ENCODE data around the gene ZNF408.
"Not testable (repeated sequence)": the region's sequence is repeated elsewhere in the genome, so short reads cannot be mapped to it uniquely, and the experiment has no call there.

The ZNF408 gene

GRCh38 chr11:46698597-46698996 is 2.2 kb upstream of the ZNF408 start:
- DNase-seq: no peak

GRCh38 chr11:46701078-46701654 is 335 bp downstream of the ZNF408 start:
- no peak for DNase-seq

GRCh38 chr11:46705070-46705688 is 4.3 kb downstream of the ZNF408 start:
- no peak for DNase-seq

GRCh38 chr11:46706886-46707285 is 6.1 kb downstream of the ZNF408 start:
- DNase-seq: no peak

- DNase-seq: not testable (repeated sequence)
Measured at GRCh38 chr11:46709351-46709750, 8.5 kb downstream of the ZNF408 start.

GRCh38 chr11:46710821-46711269 is 10.0 kb downstream of the ZNF408 start:
- DNase-seq: peak; percentile 70

GRCh38 chr11:46711303-46711702 is 10.5 kb downstream of the ZNF408 start:
- DNase-seq: no peak

- DNase-seq: no peak
Measured at GRCh38 chr11:46712874-46713576, 12.2 kb downstream of the ZNF408 start.

GRCh38 chr11:46717825-46718154 is 17.0 kb downstream of the ZNF408 start:
- DNase-seq: not testable (repeated sequence)

GRCh38 chr11:46718155-46719019 is 17.6 kb downstream of the ZNF408 start:
- DNase-seq: no peak

- DNase-seq: no peak
Measured at GRCh38 chr11:46719048-46719542, 18.3 kb downstream of the ZNF408 start, which contains the start of gene F2. F2 (plus strand) TSS chr11:46719213; CDS start chr11:46719236, 23 bp downstream.

GRCh38 chr11:46719543-46720218 is 18.9 kb downstream of the ZNF408 start:
- DNase-seq: no peak

- DNase-seq: no peak
Measured at GRCh38 chr11:46721286-46721685, 20.5 kb downstream of the ZNF408 start.

- no peak for DNase-seq
Measured at GRCh38 chr11:46722566-46723358, 21.9 kb downstream of the ZNF408 start.

- no peak for DNase-seq
Measured at GRCh38 chr11:46723359-46723680, 22.5 kb downstream of the ZNF408 start.

- no peak for DNase-seq
Measured at GRCh38 chr11:46724088-46724487, 23.3 kb downstream of the ZNF408 start.

- no peak for DNase-seq
Measured at GRCh38 chr11:46725338-46726205, 24.7 kb downstream of the ZNF408 start.

GRCh38 chr11:46726206-46726862 is 25.5 kb downstream of the ZNF408 start:
- no peak for DNase-seq

GRCh38 chr11:46727952-46728658 is 27.3 kb downstream of the ZNF408 start:
- DNase-seq: no peak

- DNase-seq: no peak
Measured at GRCh38 chr11:46728659-46729040, 27.8 kb downstream of the ZNF408 start.
